Adipose tissue (tissue), 3 donors: ENCODE results near the gene CACNA1H. TPM values are rescaled to one million over a fixed set of nuclear protein-coding genes. Genes with fewer than 3 reads are reported as not detected.
"Not testable (repeated sequence)": the region's sequence is repeated elsewhere in the genome, so short reads cannot be mapped to it uniquely, and the experiment has no call there.

Source experiments
- H3K27ac ChIP-seq: one replicate; pipeline ENCODE4 v1.5.1; 2013; ENCODE audit warnings: low read depth, low read length
- WGBS, 3 donors: extraction: QIAGEN DNeasy Blood & Tissue Kit; methylation state at CpG; one replicate each; pipeline ENCODE4 v1.1.7; 2013; 5-methylcytosine and 5-hydroxymethylcytosine counted together
- polyA plus RNA-seq, 3 donors: library from polyadenylated mRNA; stranded (reverse); fragments of 200-250 nt; gene quantifications; one replicate each; pipeline ENCODE4 v1.2.3, GENCODE V29; 2013
- donor health status: healthy with polysubstance abuse.
- donor health status: Bipolar disorder and iron deficiency.
- donor health status: healthy.

The CACNA1H gene
- polyA plus RNA-seq, 3 donors: 2.9 to 11.9 (median 6.5) TPM

- whole genome bisulfite sequencing, 3 donors: 55 to 74% (median 72%) methylated on average over 10 to 14 of the region's 14 CpGs
- no peak overlapping the region for H3K27ac ChIP-seq
These were observed 42.4 kb downstream of the CACNA1H start for GRCh38 chr16:1195393-1195666.

- no peak overlapping the region for H3K27ac ChIP-seq
- 60 to 75% (median 60%) methylated on average over 11 of the region's 11 CpGs for WGBS, 3 donors
These were observed 43.6 kb downstream of the CACNA1H start for GRCh38 chr16:1196494-1196893.

- 54 to 74% (median 59%) methylated on average over 19 of the region's 19 CpGs for WGBS, 3 donors
- H3K27ac ChIP-seq: no peak overlapping the region
These were observed 44.4 kb downstream of the CACNA1H start for GRCh38 chr16:1197237-1197866.

GRCh38 chr16:1198194-1198593, 45.3 kb downstream of the CACNA1H start:
- 71 to 89% (median 87%) methylated on average over 17 to 18 of the region's 18 CpGs for WGBS, 3 donors
- no peak overlapping the region for H3K27ac ChIP-seq

- 86 to 90% (median 89%) methylated on average over 34 to 44 of the region's 44 CpGs for WGBS, 3 donors
These were observed 45.9 kb downstream of the CACNA1H start for GRCh38 chr16:1198671-1199346.

GRCh38 chr16:1199347-1200013, 46.6 kb downstream of the CACNA1H start:
- 82 to 88% (median 83%) methylated on average over 9 to 11 of the region's 19 CpGs for WGBS, 3 donors
- H3K27ac ChIP-seq: no peak overlapping the region

More at GRCh38 chr16:1198671-1199346, 45.9 kb downstream of the CACNA1H start:
- H3K27ac ChIP-seq: not testable (repeated sequence)

GRCh38 chr16:1200014-1200627, 47.2 kb downstream of the CACNA1H start:
- H3K27ac ChIP-seq: no peak overlapping the region
- whole genome bisulfite sequencing, 3 donors: 89 to 93% (median 92%) methylated on average over 38 of the region's 38 CpGs

GRCh38 chr16:1201444-1201843, 48.5 kb downstream of the CACNA1H start:
- no peak overlapping the region for H3K27ac ChIP-seq
- 89 to 92% (median 92%) methylated on average over 23 to 25 of the region's 25 CpGs for WGBS, 3 donors

- no peak overlapping the region for H3K27ac ChIP-seq
- 90 to 92% (median 90%) methylated on average over 17 to 18 of the region's 18 CpGs for WGBS, 3 donors
These were observed 49.4 kb downstream of the CACNA1H start for GRCh38 chr16:1202274-1202673.

GRCh38 chr16:1204933-1205332, 52.0 kb downstream of the CACNA1H start:
- H3K27ac ChIP-seq: no peak overlapping the region
- WGBS, 3 donors: 78 to 79% (median 79%) methylated on average over 9 to 15 of the region's 21 CpGs

- no peak overlapping the region for H3K27ac ChIP-seq
These were observed 53.4 kb downstream of the CACNA1H start for GRCh38 chr16:1206326-1206725.

GRCh38 chr16:1206786-1207185, 53.9 kb downstream of the CACNA1H start:
- H3K27ac ChIP-seq: no peak overlapping the region
- WGBS, 3 donors: 79 to 82% (median 80%) methylated on average over 16 of the region's 16 CpGs

More at GRCh38 chr16:1206326-1206725, 53.4 kb downstream of the CACNA1H start:
- WGBS, 3 donors: 59 to 71% (median 71%) methylated on average over 9 of the region's 9 CpGs

- no peak overlapping the region for H3K27ac ChIP-seq
- WGBS, 3 donors: 76 to 81% (median 79%) methylated on average over 22 of the region's 22 CpGs
These were observed 55.4 kb downstream of the CACNA1H start for GRCh38 chr16:1208239-1208830.

- H3K27ac ChIP-seq: no peak overlapping the region
- WGBS, 3 donors: 90 to 95% (median 93%) methylated on average over 34 to 43 of the region's 43 CpGs
These were observed 56.2 kb downstream of the CACNA1H start for GRCh38 chr16:1209081-1209480.

GRCh38 chr16:1210461-1210860, 57.6 kb downstream of the CACNA1H start:
- 84 to 90% (median 85%) methylated on average over 23 of the region's 23 CpGs for WGBS, 3 donors
- H3K27ac ChIP-seq: no peak overlapping the region

- WGBS, 3 donors: 90 to 92% (median 92%) methylated on average over 50 to 65 of the region's 65 CpGs
- H3K27ac ChIP-seq: no peak overlapping the region
These were observed 58.8 kb downstream of the CACNA1H start for GRCh38 chr16:1211451-1212268.

- H3K27ac ChIP-seq: no peak overlapping the region
- 86 to 92% (median 92%) methylated on average over 35 to 40 of the region's 40 CpGs for WGBS, 3 donors
These were observed 59.8 kb downstream of the CACNA1H start for GRCh38 chr16:1212616-1213194.

- 61 to 86% (median 80%) methylated on average over 5 to 8 of the region's 8 CpGs for WGBS, 3 donors
- no peak overlapping the region for H3K27ac ChIP-seq
These were observed 60.3 kb downstream of the CACNA1H start for GRCh38 chr16:1213231-1213630.
